Smooth muscle cell (in vitro differentiated cells): ENCODE results near the gene PTPRT. TPM values are rescaled to one million over a fixed set of nuclear protein-coding genes. Genes with fewer than 3 reads are reported as not detected.

ENCODE experiments used
- DNase-seq: peaks from one replicate; lab custom pipeline; 2025; ENCODE audit not compliant: unreplicated experiment; lab: John Stamatoyannopoulos, UW
- H2AFZ ChIP-seq: fragments of 200-600 bp; sonication (generic); 2 replicates; pipeline ENCODE4 v1.6.0; 2016; ENCODE audit warnings: antibody characterized with exemption, low read depth, mild to moderate bottlenecking
- H3F3A ChIP-seq: fragments of 200-600 bp; sonication (generic); 2 replicates; pipeline ENCODE4 v1.6.0; 2017; ENCODE audit warnings: antibody characterized with exemption, low read depth
- H3K27ac ChIP-seq: fragments of 200-600 bp; sonication (generic); 2 replicates; pipeline ENCODE4 v1.5.1; 2016; ENCODE audit warnings: low read depth, mild to moderate bottlenecking
- H3K27me3 ChIP-seq: fragments of 200-600 bp; sonication (generic); 2 replicates; pipeline ENCODE4 v1.6.1; 2016; ENCODE audit warnings: low read depth, mild to moderate bottlenecking
- H3K36me3 ChIP-seq: fragments of 200-600 bp; sonication (generic); 2 replicates; pipeline ENCODE4 v1.5.1; 2016; ENCODE audit warnings: low read depth
- H3K4me1 ChIP-seq: fragments of 200-600 bp; sonication (generic); 2 replicates; pipeline ENCODE4 v1.5.1; 2016; ENCODE audit warnings: low read depth
- H3K4me2 ChIP-seq: fragments of 200-600 bp; sonication (generic); 2 replicates; pipeline ENCODE4 v1.6.0; 2016; ENCODE audit warnings: mild to moderate bottlenecking
- H3K4me3 ChIP-seq: fragments of 200-600 bp; sonication (generic); 2 replicates; pipeline ENCODE4 v1.5.1; 2016; ENCODE audit warnings: mild to moderate bottlenecking
- H3K79me2 ChIP-seq: fragments of 200-600 bp; sonication (generic); 2 replicates; pipeline ENCODE4 v1.6.0; 2016; ENCODE audit warnings: low read depth, mild to moderate bottlenecking
- H3K9ac ChIP-seq: fragments of 200-600 bp; sonication (generic); 2 replicates; pipeline ENCODE4 v1.6.0; 2016; ENCODE audit warnings: low read depth
- H3K9me3 ChIP-seq: fragments of 200-600 bp; sonication (generic); replicated peaks from 2 replicates; pipeline ENCODE4 v1.5.1; 2016; ENCODE audit warnings: low read depth
- H4K20me1 ChIP-seq: fragments of 200-600 bp; sonication (generic); 2 replicates; pipeline ENCODE4 v1.6.0; 2016; ENCODE audit warnings: low read depth
- CTCF ChIP-seq: fragments of 200-600 bp; sonication (generic); IDR thresholded peaks from 2 replicates; pipeline ENCODE4 v1.5.1; 2017; ENCODE audit warnings: borderline replicate concordance, mild to moderate bottlenecking, antibody characterized with exemption; ENCODE audit not compliant: insufficient read depth, poor library complexity, severe bottlenecking
- WGBS: methylation state at CpG from one replicate; pipeline ENCODE4 v1.1.7; 2016; ENCODE audit warnings: low lambda C conversion rate; 5-methylcytosine and 5-hydroxymethylcytosine counted together
- polyA plus RNA-seq: library from polyadenylated mRNA; unstranded; fragments of >200 nt; fragmentation: Nextera tagmentation; extraction: Ambion mirVana; gene quantifications from 2 replicates; pipeline ENCODE4 v1.2.1, GENCODE V29; 2016
- total RNA-seq: library from RNA; depleted of rRNA; stranded (reverse); fragments of >200 nt; gene quantifications from 2 replicates; pipeline ENCODE4 v1.2.3, GENCODE V29; 2014

The PTPRT gene
- total and polyA plus RNA-seq, 2 experiments from 2014 or later = 0.99 to 2.1 TPM

GRCh38 chr20:42531508-42531961, 658.2 kb downstream of the PTPRT start:
- Histone ChIP-seq H3K9ac (no peak overlapping the region), H3K9me3 (no peaks in the 10 kb centered on the region), H3K27ac (no peak overlapping the region), H3K4me1 (no peaks in the 10 kb centered on the region), H4K20me1 (no peaks in the 10 kb centered on the region), H3K27me3 (peaks cover 8% of the 10 kb centered on the region), H3K4me2 (no peak overlapping the region), H3K79me2 (no peaks in the 10 kb centered on the region), H2AFZ (no peak overlapping the region), H3K36me3 (no peaks in the 10 kb centered on the region), H3F3A (no peaks in the 10 kb centered on the region), H3K4me3 (no peak overlapping the region)
- 81% methylated on average over 7 of the region's 7 CpGs for WGBS
- no peak for DNase-seq
- no peak for TF ChIP-seq CTCF

DNA sequence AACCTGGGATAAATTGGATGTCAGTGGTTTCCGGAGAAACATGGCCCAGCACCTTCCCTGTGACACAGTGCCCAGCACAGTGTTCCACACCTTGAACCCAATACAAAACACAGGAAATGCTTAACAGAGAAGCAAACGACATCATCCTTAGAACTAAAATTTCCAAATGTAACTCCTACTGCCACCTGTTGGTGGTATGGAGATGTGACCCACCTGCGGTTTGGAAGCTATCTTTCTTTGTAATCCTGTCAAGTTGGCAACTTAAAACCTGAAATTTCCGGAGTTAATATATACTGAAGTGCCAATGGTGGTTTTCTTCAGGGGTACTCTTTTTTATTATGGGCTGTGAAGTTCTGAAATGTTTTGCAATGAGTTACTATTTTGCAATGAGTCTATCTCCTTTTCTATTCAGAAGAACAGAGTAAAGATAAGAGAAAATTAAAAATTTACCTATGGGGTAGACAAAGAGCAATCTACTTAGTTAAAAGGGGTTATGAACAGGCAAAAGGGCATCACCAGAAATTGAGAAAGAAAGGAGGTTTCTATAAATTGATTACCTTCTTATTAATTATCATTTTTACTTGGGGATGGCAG, 658.8 kb downstream of the PTPRT start:
- Histone ChIP-seq H3K27me3 (peaks cover 8% of the 10 kb centered on the region), H4K20me1 (no peaks in the 10 kb centered on the region), H3K9me3 (no peaks in the 10 kb centered on the region), H3K9ac (no peak overlapping the region), H3K27ac (no peak overlapping the region), H3K79me2 (no peaks in the 10 kb centered on the region), H3K36me3 (no peaks in the 10 kb centered on the region), H3K4me1 (no peaks in the 10 kb centered on the region), H3K4me3 (no peak overlapping the region), H3F3A (no peaks in the 10 kb centered on the region), H3K4me2 (no peak overlapping the region), H2AFZ (no peak overlapping the region)
- WGBS = 25% methylated on average over 4 of the region's 4 CpGs
- peak; percentile 60 for TF ChIP-seq CTCF
- DNase-seq = no peak

- WGBS = 58% methylated on average over 4 of the region's 4 CpGs
- H3K36me3 ChIP-seq = no peaks in the 10 kb centered on the region
- no peak for DNase-seq
- TF ChIP-seq CTCF = no peak
- no peak overlapping the region for H3K9ac ChIP-seq
- peaks cover 1% of the 10 kb centered on the region for H3K27me3 ChIP-seq
- H3K79me2 ChIP-seq = no peaks in the 10 kb centered on the region
- no peak overlapping the region for H3K27ac ChIP-seq
- H3F3A ChIP-seq = no peaks in the 10 kb centered on the region
- no peak overlapping the region for H3K4me2 ChIP-seq
- H3K4me3 ChIP-seq = no peak overlapping the region
- no peak overlapping the region for H2AFZ ChIP-seq
- H3K9me3 ChIP-seq = no peaks in the 10 kb centered on the region
- H4K20me1 ChIP-seq = no peaks in the 10 kb centered on the region
- H3K4me1 ChIP-seq = no peaks in the 10 kb centered on the region
Observed at GRCh38 chr20:42530191-42530590, 659.5 kb downstream of the PTPRT start.

- H3K9me3 ChIP-seq = no peaks in the 10 kb centered on the region
- no peak overlapping the region for H3K27ac ChIP-seq
- TF ChIP-seq CTCF = no peak
- H3K79me2 ChIP-seq = no peaks in the 10 kb centered on the region
- H3F3A ChIP-seq = no peaks in the 10 kb centered on the region
- 84% methylated on average over 1 of the region's 1 CpG for WGBS
- no peaks in the 10 kb centered on the region for H4K20me1 ChIP-seq
- no peak overlapping the region for H3K4me2 ChIP-seq
- H3K4me3 ChIP-seq = no peak overlapping the region
- no peaks in the 10 kb centered on the region for H3K4me1 ChIP-seq
- H2AFZ ChIP-seq = no peak overlapping the region
- peaks cover 2% of the 10 kb centered on the region for H3K27me3 ChIP-seq
- H3K36me3 ChIP-seq = no peaks in the 10 kb centered on the region
- DNase-seq = no peak
- no peak overlapping the region for H3K9ac ChIP-seq
Observed at GRCh38 chr20:42524058-42524457, 665.6 kb downstream of the PTPRT start.
